ENCODE data around the gene NTMT1. TPM values are rescaled to one million over a fixed set of nuclear protein-coding genes. Genes with fewer than 3 reads are reported as not detected.

NTMT1 gene
- total and polyA plus RNA-seq, 9 of the 15 experiments (the other 6 are each of a cell fraction or from before 2014, with no cell fraction given): 42.1 to 116 (median 74.7) TPM

- TF ChIP-seq ZNF592 (IDR thresholded peaks at IDR 0.05) (0 out of 2 replicates have a peak, but pooled peaks have one; percentile 16), SMAD4 (CRISPR knock-in tag; conservative IDR thresholded peaks at IDR 0.05) (peak; percentile 96), TBL1XR1 (IDR thresholded peaks at IDR 0.05; ENCODE audit: low read length in 2 of 2) (0 out of 4 replicates have a peak, but pooled peaks of 1 of the 2 experiments have one; percentile 20), MXI1 (IDR thresholded peaks at IDR 0.05; ENCODE audit: low read depth, low read length) (peak; percentile 89), ZNF316 (IDR thresholded peaks at IDR 0.05) (no peak), E2F5 (CRISPR knock-in tag; IDR thresholded peaks at IDR 0.05) (no peak), POU5F1 (IDR thresholded peaks at IDR 0.05; ENCODE audit: borderline replicate concordance, low read depth, low read length, partially characterized antibody) (no peak), CTCF (IDR thresholded peaks at IDR 0.05 in 2 of 3, conservative IDR thresholded peaks at IDR 0.05 in 1 of 3; ENCODE audit: insufficient read depth in 2 of 3, low read depth in 1 of 3, low read length in 3 of 3) (no peak), PCBP1 (IDR thresholded peaks at IDR 0.05; ENCODE audit: low read depth, low read length, poor library complexity, severe bottlenecking) (peak; percentile 84), ZNF444 (CRISPR knock-in tag; IDR thresholded peaks at IDR 0.05) (no peak), CREB3L1 (IDR thresholded peaks at IDR 0.05; ENCODE audit: borderline replicate concordance, low read depth) (peak; percentile 53; the same call in 1 of the 2 replicates), RBFOX2 (IDR thresholded peaks at IDR 0.05; ENCODE audit: low read depth, low read length) (peak; percentile 98), ZNF583 (CRISPR knock-in tag; IDR thresholded peaks at IDR 0.05) (peak; percentile 66; the same call in 1 of the 2 replicates), ZBED1 (IDR thresholded peaks at IDR 0.05) (no peak), POLR2G (IDR thresholded peaks at IDR 0.05; ENCODE audit: low read depth, low read length) (peak; percentile 99), ZNF134 (CRISPR knock-in tag; conservative IDR thresholded peaks at IDR 0.05) (no peak), PKNOX1 (IDR thresholded peaks at IDR 0.05) (0 out of 2 replicates have a peak, but pooled peaks have one; percentile 29), ZFP30 (CRISPR knock-in tag; IDR thresholded peaks at IDR 0.05; ENCODE audit: borderline replicate concordance) (no peak)
Measured at GRCh38 chr9:129626079-129626624, at the start of gene NTMT1 (continued).

All from K562 (cell line).